Measurements from ENCODE around the gene ARHGAP15.

DNA sequence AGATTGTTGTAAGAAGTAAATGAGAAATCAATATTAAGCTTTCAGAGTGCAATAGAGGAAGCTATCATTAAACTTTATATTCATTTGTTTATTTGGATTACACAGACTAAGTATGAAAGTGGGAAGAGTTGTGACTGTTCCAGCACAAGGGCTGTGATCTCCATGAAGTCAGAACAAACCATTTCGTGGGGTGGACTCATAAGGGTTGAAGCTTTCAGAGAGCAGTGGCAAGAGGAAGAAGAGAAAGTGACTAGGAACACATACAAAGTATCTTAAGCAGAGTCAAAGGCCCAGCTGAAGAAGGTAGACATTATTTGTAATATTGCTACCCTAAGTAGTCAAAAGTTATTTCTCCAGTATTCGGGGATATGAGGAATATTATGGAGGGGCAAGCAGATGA lies 117.0 kb downstream of the ARHGAP15 start:
- TF ChIP-seq CTBP1 (IDR thresholded peaks at IDR 0.05; ENCODE audit: borderline replicate concordance) (no peak), SUZ12 (IDR thresholded peaks at IDR 0.05) (no peak), BHLHE40 (IDR thresholded peaks at IDR 0.05; ENCODE audit: borderline replicate concordance) (no peak)

Data from HEK293T (cell line).